HG03439 (cell line): ENCODE results near the gene TNIP1.
A peak's percentile ranks its signal among the peaks of the same experiment; 100 is the strongest.

Source experiments
- ATAC-seq: cut with Tn5 transposase; IDR thresholded peaks from one replicate; pipeline ENCODE4 v1.9.1; 2021; ENCODE audit warnings: mild to moderate bottlenecking, moderate library complexity; ENCODE audit not compliant: unreplicated experiment

Gene TNIP1

GRCh38 chr5:151080613-151081430, at the start of gene TNIP1:
Gene TNIP1 (minus strand): TSS chr5:151081034. CDS start chr5:151065095, 15,939 bp downstream.
- ATAC-seq: peak; percentile 67

- no peak for ATAC-seq
These were observed 49.5 kb upstream of the TNIP1 start for GRCh38 chr5:151130235-151130921.

- ATAC-seq: no peak
These were observed 48.0 kb upstream of the TNIP1 start for GRCh38 chr5:151128817-151129216.

GRCh38 chr5:151127926-151128325, 47.1 kb upstream of the TNIP1 start:
- ATAC-seq: no peak

GRCh38 chr5:151126199-151126645, 45.4 kb upstream of the TNIP1 start:
- peak; percentile 39 for ATAC-seq

- no peak for ATAC-seq
These were observed 44.6 kb upstream of the TNIP1 start for GRCh38 chr5:151125421-151125820.

- peak; percentile 80 for ATAC-seq
These were observed 43.3 kb upstream of the TNIP1 start for GRCh38 chr5:151123897-151124751.

GRCh38 chr5:151122828-151123227, 42.0 kb upstream of the TNIP1 start:
- ATAC-seq: no peak

- ATAC-seq: no peak
These were observed 40.8 kb upstream of the TNIP1 start for GRCh38 chr5:151121665-151122064.

- ATAC-seq: no peak
These were observed 40.3 kb upstream of the TNIP1 start for GRCh38 chr5:151121095-151121494.

- ATAC-seq: no peak
These were observed 38.2 kb upstream of the TNIP1 start for GRCh38 chr5:151118913-151119575.

GRCh38 chr5:151115272-151115905, 34.6 kb upstream of the TNIP1 start:
- peak; percentile 42 for ATAC-seq

GRCh38 chr5:151113651-151114050, 32.8 kb upstream of the TNIP1 start:
- no peak for ATAC-seq

GRCh38 chr5:151110992-151111391, 30.2 kb upstream of the TNIP1 start:
- ATAC-seq: no peak

- ATAC-seq: no peak
These were observed 29.4 kb upstream of the TNIP1 start for GRCh38 chr5:151110122-151110681.

GRCh38 chr5:151108566-151108965, 27.7 kb upstream of the TNIP1 start:
- ATAC-seq: no peak

- ATAC-seq: no peak
These were observed 27.1 kb upstream of the TNIP1 start for GRCh38 chr5:151107738-151108520.

- no peak for ATAC-seq
These were observed 26.2 kb upstream of the TNIP1 start for GRCh38 chr5:151107084-151107483.

GRCh38 chr5:151106509-151106908, 25.7 kb upstream of the TNIP1 start:
- no peak for ATAC-seq
